CD4-positive, alpha-beta T cell (primary cell): ENCODE measurements around the gene AJUBA. TPM values are rescaled to one million over a fixed set of nuclear protein-coding genes. Genes with fewer than 3 reads are reported as not detected.

Source experiments
- ATAC-seq: fragments of 200-7000 bp; cut with Tn5 transposase; one replicate; pipeline ENCODE4 v1.10.0; 2022; ENCODE audit warnings: mild to moderate bottlenecking; ENCODE audit not compliant: poor library complexity
- CTCF ChIA-PET: fragments of 350-600 bp; sonication (Branson Sonifier 250); formaldehyde crosslinking; loops from one replicate; lab custom pipeline; 2021; ENCODE audit warnings: antibody characterized with exemption, inconsistent platforms; lab: Charles Lee
- POLR2A ChIA-PET: fragments of 350-600 bp; sonication (Branson Sonifier 250); formaldehyde crosslinking; loops from one replicate; lab custom pipeline; 2021; ENCODE audit warnings: antibody characterized with exemption, inconsistent platforms; lab: Charles Lee
- DNase-seq, 14 experiments: peaks; one replicate each; pipeline ENCODE4 v3.0.0-alpha.2; 2013 to 2020; ENCODE audit warnings: mixed read lengths in 2 of 14
- H3K27ac ChIP-seq, 2 donors: one replicate each; pipeline versions ENCODE4 v1.5.1 to v1.7.0; 2013; ENCODE audit warnings: low read length in 2 of 2, low read depth in 1 of 2, mild to moderate bottlenecking in 1 of 2
- H3K27me3 ChIP-seq, 2 experiments: 1 replicate in 1 of 2; 2 replicates in 1 of 2; pipeline versions ENCODE4 v1.6.1 to v1.7.0; 2013; ENCODE audit warnings: low read length in 2 of 2, control low read depth in 1 of 2, mild to moderate bottlenecking in 1 of 2, moderate library complexity in 1 of 2; ENCODE audit not compliant: insufficient read depth in 2 of 2, control insufficient read depth in 1 of 2
- H3K36me3 ChIP-seq: one replicate; pipeline ENCODE4 v1.6.1; 2013; ENCODE audit warnings: low read length, control low read depth; ENCODE audit not compliant: insufficient read depth
- H3K4me1 ChIP-seq: one replicate; pipeline ENCODE4 v1.6.1; 2013; ENCODE audit warnings: low read length, control low read depth; ENCODE audit not compliant: insufficient read depth
- H3K4me3 ChIP-seq: one replicate; pipeline ENCODE4 v1.5.1; 2013; ENCODE audit warnings: mild to moderate bottlenecking, low read length, moderate library complexity
- H3K9me3 ChIP-seq, 2 experiments: 1 replicate in 1 of 2; 2 replicates in 1 of 2; pipeline versions ENCODE4 v1.6.1 to v1.7.0; 2013; ENCODE audit warnings: low read length in 2 of 2, mild to moderate bottlenecking in 2 of 2, control low read depth in 1 of 2, moderate library complexity in 1 of 2; ENCODE audit not compliant: control insufficient read depth in 1 of 2, insufficient read depth in 1 of 2
- H3K27ac Mint-ChIP-seq: one replicate; pipeline ENCODE4 v1.8.0; 2020; ENCODE audit warnings: mixed read lengths
- H3K27me3 Mint-ChIP-seq: one replicate; pipeline ENCODE4 v1.8.0; 2021; ENCODE audit warnings: mixed read lengths
- H3K36me3 Mint-ChIP-seq: one replicate; pipeline ENCODE4 v1.8.0; 2021; ENCODE audit warnings: low read depth, mixed read lengths
- H3K4me1 Mint-ChIP-seq: one replicate; pipeline ENCODE4 v1.8.0; 2021; ENCODE audit warnings: low read depth, mixed read lengths
- H3K4me3 Mint-ChIP-seq: one replicate; pipeline ENCODE4 v1.8.0; 2020; ENCODE audit warnings: mild to moderate bottlenecking, mixed read lengths
- H3K9me3 Mint-ChIP-seq: one replicate; pipeline ENCODE4 v1.8.0; 2020; ENCODE audit warnings: mixed read lengths
- CTCF ChIP-seq: fragments of 200-600 bp; IDR thresholded peaks from one replicate; pipeline ENCODE4 v1.8.0; 2022; ENCODE audit warnings: antibody characterized with exemption, mild to moderate bottlenecking
- intact Hi-C, 2 experiments: fragments of 100-400 bp; cut with DNase I in 1 of 2; cut with micrococcal nuclease in 1 of 2; formaldehyde crosslinking; loops; one replicate each; pipeline versions ENCODE4 v1.15.1 to v1.9.0; 2023 to 2025; cut with DNase I, micrococcal nuclease
- total RNA-seq, 174 experiments: library from RNA in 2 of 174; stranded (reverse) in 2 of 174; gene quantifications; one replicate each; pipeline ENCODE4 v1.2.3 and lab custom pipeline; 2021 to 2026

AJUBA gene
- total RNA-seq, 2 experiments from 2014 or later: 0.67 to 1.1 TPM

- Mint-ChIP-seq H3K9me3 (no peaks in the 10 kb centered on the region), H3K4me3 (no peak overlapping the region), H3K4me1 (peaks cover 3% of the 10 kb centered on the region), H3K27me3 (no peaks in the 10 kb centered on the region), H3K27ac (no peak overlapping the region), H3K36me3 (peaks cover 28% of the 10 kb centered on the region)
- no peak for TF ChIP-seq CTCF
- Histone ChIP-seq H3K36me3 (peaks cover 5% of the 10 kb centered on the region), H3K27ac (no peak overlapping the region), H3K4me3 (no peak overlapping the region), H3K27me3 (no peaks in the 10 kb centered on the region), H3K9me3 (no peaks in the 10 kb centered on the region), H3K4me1 (peaks cover 10% of the 10 kb centered on the region)
- ATAC-seq (no peak), DNase-seq (no peak)
- POLR2A ChIA-PET: interaction anchor here (0.5 to 2.1 kb wide), 5 partner anchors 24 to 484 kb away, joined by 3 to 42 read pairs (median 3); partner anchors contain the start of gene CDH24
- CTCF ChIA-PET: interaction anchor here (0.7 to 4.3 kb wide), 24 partner anchors 10 to 430 kb away, joined by 3 to 136 read pairs (median 7); partner anchors contain the start of genes CDH24, HAUS4 and PRMT5
- intact Hi-C loops: loop anchor here (2.0 to 10.0 kb wide), 2 partner anchors 198 to 200 kb away; partner anchors contain the start of gene SLC7A8 (in 1 of the 2)
These were observed 4.9 kb upstream of the AJUBA start for GRCh38 chr14:22987291-22987690.

- Histone ChIP-seq H3K4me1 (peaks cover 17% of the 10 kb centered on the region), H3K27me3 (peaks cover 0 to 5% of the 10 kb centered on the region in 2 experiments), H3K4me3 (no peak overlapping the region), H3K36me3 (peaks cover 5% of the 10 kb centered on the region), H3K27ac (no peak overlapping the region), H3K9me3 (no peaks in the 10 kb centered on the region)
- Mint-ChIP-seq H3K36me3 (peaks cover 23% of the 10 kb centered on the region), H3K4me1 (peaks cover 3% of the 10 kb centered on the region), H3K27me3 (no peaks in the 10 kb centered on the region), H3K27ac (no peak overlapping the region), H3K9me3 (no peaks in the 10 kb centered on the region), H3K4me3 (peak overlapping the region; percentile 3)
- intact Hi-C loops: loop anchor here (1.0 to 10.0 kb wide), 3 partner anchors 72 to 200 kb away; partner anchors contain the start of gene SLC7A8 (in 1 of the 2)
- peak; percentile 95 for TF ChIP-seq CTCF
- POLR2A ChIA-PET: interaction anchor here (0.5 to 2.1 kb wide), 15 partner anchors 8 to 483 kb away, joined by 3 to 42 read pairs (median 3); partner anchors contain the start of genes CDH24 and HAUS4
- DNase-seq (peak; percentile 81 to 96 (median 88)), ATAC-seq (peak; percentile 67)
- CTCF ChIA-PET: interaction anchor here (0.5 to 4.3 kb wide), 42 partner anchors 9 to 1485 kb away, joined by 3 to 136 read pairs (median 4); partner anchors contain the start of genes ACIN1, C14orf119, CDH24 and HAUS4
These were observed 4.2 kb upstream of the AJUBA start for GRCh38 chr14:22986508-22987054.

- intact Hi-C loops: loop anchor here (1.0 to 10.0 kb wide), 3 partner anchors 72 to 201 kb away; partner anchors contain the start of gene SLC7A8 (in 1 of the 2)
- CTCF ChIA-PET: interaction anchor here (0.5 to 4.3 kb wide), 41 partner anchors 8 to 1484 kb away, joined by 3 to 136 read pairs (median 4); partner anchors contain the start of genes ACIN1, C14orf119, CDH24 and HAUS4
- no peak for TF ChIP-seq CTCF
- H3K4me3 Mint-ChIP-seq: no peak overlapping the region
- Histone ChIP-seq H3K4me3 (no peak overlapping the region), H3K27ac (no peak overlapping the region), H3K36me3 (peaks cover 5% of the 10 kb centered on the region), H3K9me3 (no peaks in the 10 kb centered on the region), H3K4me1 (peaks cover 23% of the 10 kb centered on the region), H3K27me3 (peaks cover 2 to 5% of the 10 kb centered on the region in 2 experiments)
- H3K27me3 Mint-ChIP-seq: no peaks in the 10 kb centered on the region
- POLR2A ChIA-PET: interaction anchor here (0.6 to 2.1 kb wide), 13 partner anchors 9 to 430 kb away, joined by 3 to 42 read pairs (median 3); partner anchors contain the start of genes CDH24 and HAUS4
- no peak for DNase-seq
- no peak overlapping the region for H3K27ac Mint-ChIP-seq
- no peak for ATAC-seq
- peaks cover 23% of the 10 kb centered on the region for H3K36me3 Mint-ChIP-seq
- H3K9me3 Mint-ChIP-seq: no peaks in the 10 kb centered on the region
- peaks cover 3% of the 10 kb centered on the region for H3K4me1 Mint-ChIP-seq
These were observed 3.6 kb upstream of the AJUBA start for GRCh38 chr14:22985894-22986507.
